Measurements from ENCODE around the gene FBXL20. TPM values are rescaled to one million over a fixed set of nuclear protein-coding genes. Genes with fewer than 3 reads are reported as not detected.

Gene FBXL20
- total RNA-seq, 1 donor, result 20.3 TPM

DNA sequence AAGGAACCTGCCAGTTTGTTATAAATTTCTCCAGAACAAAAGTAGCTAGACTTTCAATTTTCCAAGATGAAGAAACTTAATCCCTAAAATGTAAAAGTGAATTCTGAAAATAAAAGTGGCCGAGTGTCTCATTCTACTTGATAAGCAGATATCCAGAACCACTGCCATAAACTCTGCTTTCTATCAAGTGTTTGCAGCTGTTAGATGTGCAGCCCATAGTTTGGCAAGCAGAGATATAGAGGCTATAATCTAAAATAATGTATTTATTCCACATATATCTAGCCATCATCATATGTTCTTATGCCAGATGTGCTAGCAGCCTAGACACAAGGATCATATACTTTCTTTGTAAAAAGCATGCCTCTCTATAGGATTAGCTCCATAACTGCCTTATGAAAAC lies 14.7 kb upstream of the FBXL20 start:
- DNase-seq (ENCODE audit: insufficient read length, low spot score, missing footprints), result no peak
- Histone ChIP-seq H3K9me3 (ENCODE audit: low read depth, low read length) (no peaks in the 10 kb centered on the region), H3K36me3 (ENCODE audit: insufficient read depth, low read length) (peaks cover 60% of the 10 kb centered on the region), H3K27ac (ENCODE audit: low read depth, low read length) (no peak overlapping the region), H3K4me2 (ENCODE audit: insufficient read depth, low read length) (no peak overlapping the region), H3K4me3 (ENCODE audit: insufficient read depth, low read length) (no peak overlapping the region), H3K4me1 (ENCODE audit: insufficient read depth, low read length) (no peaks in the 10 kb centered on the region), H3K27me3 (ENCODE audit: insufficient read depth, low read length) (no peaks in the 10 kb centered on the region), H3K79me2 (ENCODE audit: insufficient read depth, low read length) (no peaks in the 10 kb centered on the region), H2AFZ (ENCODE audit: low read length) (no peak overlapping the region), H4K20me1 (ENCODE audit: insufficient read depth, low read length) (no peaks in the 10 kb centered on the region)
- TF ChIP-seq, protein P1, sequence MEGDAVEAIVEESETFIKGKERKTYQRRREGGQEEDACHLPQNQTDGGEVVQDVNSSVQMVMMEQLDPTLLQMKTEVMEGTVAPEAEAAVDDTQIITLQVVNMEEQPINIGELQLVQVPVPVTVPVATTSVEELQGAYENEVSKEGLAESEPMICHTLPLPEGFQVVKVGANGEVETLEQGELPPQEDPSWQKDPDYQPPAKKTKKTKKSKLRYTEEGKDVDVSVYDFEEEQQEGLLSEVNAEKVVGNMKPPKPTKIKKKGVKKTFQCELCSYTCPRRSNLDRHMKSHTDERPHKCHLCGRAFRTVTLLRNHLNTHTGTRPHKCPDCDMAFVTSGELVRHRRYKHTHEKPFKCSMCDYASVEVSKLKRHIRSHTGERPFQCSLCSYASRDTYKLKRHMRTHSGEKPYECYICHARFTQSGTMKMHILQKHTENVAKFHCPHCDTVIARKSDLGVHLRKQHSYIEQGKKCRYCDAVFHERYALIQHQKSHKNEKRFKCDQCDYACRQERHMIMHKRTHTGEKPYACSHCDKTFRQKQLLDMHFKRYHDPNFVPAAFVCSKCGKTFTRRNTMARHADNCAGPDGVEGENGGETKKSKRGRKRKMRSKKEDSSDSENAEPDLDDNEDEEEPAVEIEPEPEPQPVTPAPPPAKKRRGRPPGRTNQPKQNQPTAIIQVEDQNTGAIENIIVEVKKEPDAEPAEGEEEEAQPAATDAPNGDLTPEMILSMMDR (IDR thresholded peaks at IDR 0.05; ENCODE audit: extremely low read depth, low read depth, low read length), result no peak

DNA sequence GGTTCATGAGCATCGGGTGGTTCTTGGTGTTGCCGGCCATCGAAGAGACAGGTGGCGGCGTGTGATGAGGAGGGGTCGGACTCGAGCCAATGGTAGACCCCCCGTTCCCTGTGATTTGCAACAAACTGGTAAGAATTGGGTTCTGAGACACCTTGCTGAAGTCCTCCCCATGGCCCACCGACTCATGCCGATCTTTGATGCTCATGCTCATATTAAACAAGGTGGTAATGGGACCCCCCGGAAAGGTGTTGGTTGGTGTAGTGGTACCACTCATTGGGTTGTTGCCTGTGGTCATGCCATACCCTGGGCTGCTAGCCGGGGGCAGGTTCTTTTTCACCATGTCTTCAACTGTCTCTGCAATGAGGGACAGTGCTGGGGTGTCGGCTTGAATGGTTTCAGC lies 8.9 kb upstream of the FBXL20 start:
- Histone ChIP-seq H4K20me1 (ENCODE audit: insufficient read depth, low read length) (no peaks in the 10 kb centered on the region), H3K4me3 (ENCODE audit: insufficient read depth, low read length) (no peak overlapping the region), H3K9me3 (ENCODE audit: low read depth, low read length) (no peaks in the 10 kb centered on the region), H3K4me2 (ENCODE audit: insufficient read depth, low read length) (no peak overlapping the region), H3K27ac (ENCODE audit: low read depth, low read length) (no peak overlapping the region), H3K79me2 (ENCODE audit: insufficient read depth, low read length) (no peaks in the 10 kb centered on the region), H3K36me3 (ENCODE audit: insufficient read depth, low read length) (peaks cover 56% of the 10 kb centered on the region), H3K27me3 (ENCODE audit: insufficient read depth, low read length) (no peaks in the 10 kb centered on the region), H2AFZ (ENCODE audit: low read length) (no peak overlapping the region), H3K4me1 (ENCODE audit: insufficient read depth, low read length) (peaks cover 8% of the 10 kb centered on the region)
- TF ChIP-seq, protein P1 (IDR thresholded peaks at IDR 0.05; ENCODE audit: extremely low read depth, low read depth, low read length), result no peak
- DNase-seq (ENCODE audit: insufficient read length, low spot score, missing footprints), result no peak

DNA sequence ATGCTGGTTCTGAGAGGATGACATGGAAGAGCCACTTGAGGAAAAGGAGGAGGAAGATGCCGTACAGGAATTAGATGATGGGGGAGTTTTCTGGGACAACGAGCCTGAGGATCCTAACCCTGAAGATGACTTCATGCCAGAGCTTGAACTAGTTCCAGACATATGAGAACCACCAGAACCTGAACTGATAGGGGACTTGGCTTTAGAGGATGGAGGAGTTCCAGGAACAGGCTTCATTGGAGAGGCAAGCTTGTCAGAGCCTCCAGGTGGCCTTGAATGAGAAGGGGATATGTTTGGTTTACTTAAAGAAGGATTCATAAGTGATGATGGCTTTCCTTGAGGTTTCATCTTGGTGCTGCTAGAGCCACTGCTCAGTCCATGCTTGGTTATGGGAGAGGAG lies 6.9 kb upstream of the FBXL20 start:
- Histone ChIP-seq H4K20me1 (ENCODE audit: insufficient read depth, low read length) (no peaks in the 10 kb centered on the region), H3K36me3 (ENCODE audit: insufficient read depth, low read length) (peaks cover 41% of the 10 kb centered on the region), H3K4me3 (ENCODE audit: insufficient read depth, low read length) (no peak overlapping the region)

DNA sequence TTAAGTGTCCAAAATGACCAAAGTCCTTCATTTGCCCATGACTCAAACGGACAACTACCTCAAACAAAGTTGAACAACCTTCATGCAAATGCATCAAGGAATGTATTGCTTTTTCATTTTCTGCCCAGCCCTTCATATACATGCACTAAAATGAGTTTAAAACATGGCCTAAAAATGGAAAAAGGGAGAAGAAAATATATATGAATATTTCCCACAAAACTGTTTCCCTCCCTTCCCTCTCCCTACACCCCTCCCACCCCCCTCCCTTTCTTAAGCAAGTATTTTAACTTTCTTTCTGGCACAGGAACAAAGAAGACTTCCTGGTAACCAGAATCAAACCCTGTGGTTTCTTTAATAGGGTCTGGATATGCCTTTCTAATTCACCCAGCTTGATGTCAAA lies 5.5 kb upstream of the FBXL20 start:
- H3K4me1 ChIP-seq (ENCODE audit: insufficient read depth, low read length), result peaks cover 22% of the 10 kb centered on the region
- no peak overlapping the region for H3K27ac ChIP-seq (ENCODE audit: low read depth, low read length)
- H3K4me3 ChIP-seq (ENCODE audit: insufficient read depth, low read length), result no peak overlapping the region
- no peak overlapping the region for H2AFZ ChIP-seq (ENCODE audit: low read length)
- H3K36me3 ChIP-seq (ENCODE audit: insufficient read depth, low read length), result peaks cover 33% of the 10 kb centered on the region
- DNase-seq (ENCODE audit: insufficient read length, low spot score, missing footprints), result no peak
- H3K27me3 ChIP-seq (ENCODE audit: insufficient read depth, low read length), result no peaks in the 10 kb centered on the region
- H3K4me2 ChIP-seq (ENCODE audit: insufficient read depth, low read length), result no peak overlapping the region
- TF ChIP-seq, protein P1 (IDR thresholded peaks at IDR 0.05; ENCODE audit: extremely low read depth, low read depth, low read length), result no peak
- no peaks in the 10 kb centered on the region for H3K79me2 ChIP-seq (ENCODE audit: insufficient read depth, low read length)
- H3K9me3 ChIP-seq (ENCODE audit: low read depth, low read length), result no peaks in the 10 kb centered on the region
- H4K20me1 ChIP-seq (ENCODE audit: insufficient read depth, low read length), result no peaks in the 10 kb centered on the region

More for the DNA sequence above, 6.9 kb upstream of the FBXL20 start:
- H3K27me3 ChIP-seq (ENCODE audit: insufficient read depth, low read length), result no peaks in the 10 kb centered on the region
- no peak overlapping the region for H3K27ac ChIP-seq (ENCODE audit: low read depth, low read length)
- H2AFZ ChIP-seq (ENCODE audit: low read length), result no peak overlapping the region
- peaks cover 22% of the 10 kb centered on the region for H3K4me1 ChIP-seq (ENCODE audit: insufficient read depth, low read length)
- no peak overlapping the region for H3K4me2 ChIP-seq (ENCODE audit: insufficient read depth, low read length)
- H3K9me3 ChIP-seq (ENCODE audit: low read depth, low read length), result no peaks in the 10 kb centered on the region
- no peak for DNase-seq (ENCODE audit: insufficient read length, low spot score, missing footprints)
- TF ChIP-seq, protein P1 (IDR thresholded peaks at IDR 0.05; ENCODE audit: extremely low read depth, low read depth, low read length), result no peak
- no peaks in the 10 kb centered on the region for H3K79me2 ChIP-seq (ENCODE audit: insufficient read depth, low read length)
